T-helper 17 cell (primary cell): ENCODE data around the gene PPDPF. TPM values are rescaled to one million over a fixed set of nuclear protein-coding genes. Genes with fewer than 3 reads are reported as not detected.

Experiments used
- ATAC-seq: fragments of 150-1000 bp; cut with Tn5 transposase; 2 replicates; pipeline ENCODE4 v1.10.0; 2021; ENCODE audit warnings: mild to moderate bottlenecking, moderate library complexity
- DNase-seq, 3 donors: peaks; one replicate each; pipeline versions ENCODE4 v3.0.0 to v3.0.0-alpha.2; 2020 to 2021
- H3K9me3 ChIP-seq: one replicate; pipeline ENCODE4 v1.7.0; 2013; ENCODE audit warnings: low read length, mild to moderate bottlenecking; ENCODE audit not compliant: control insufficient read depth, poor library complexity, severe bottlenecking
- H3K27ac Mint-ChIP-seq: one replicate; pipeline ENCODE4 v1.8.0; 2022; ENCODE audit warnings: mild to moderate bottlenecking, moderate library complexity, mixed read lengths
- H3K27me3 Mint-ChIP-seq: one replicate; pipeline ENCODE4 v1.8.0; 2022; ENCODE audit warnings: mixed read lengths
- H3K36me3 Mint-ChIP-seq: one replicate; pipeline ENCODE4 v1.8.0; 2022; ENCODE audit warnings: low read depth, mixed read lengths
- H3K4me1 Mint-ChIP-seq: one replicate; pipeline ENCODE4 v1.8.0; 2022; ENCODE audit warnings: mild to moderate bottlenecking, mixed read lengths
- H3K4me3 Mint-ChIP-seq: one replicate; pipeline ENCODE4 v1.8.0; 2022; ENCODE audit warnings: mild to moderate bottlenecking, moderate library complexity, mixed read lengths
- total RNA-seq, 4 donors: library from RNA in 2 of 4; stranded (reverse) in 2 of 4; gene quantifications; one replicate each; pipeline ENCODE4 v1.2.3 and lab custom pipeline; 2022 to 2026

Gene PPDPF
- total RNA-seq, 2 donors from 2014 or later, result 149 to 271 TPM

GRCh38 chr20:63561624-63562396 lies 41.2 kb downstream of the PPDPF start:
- Mint-ChIP-seq H3K36me3 (peaks cover 4% of the 10 kb centered on the region), H3K27ac (no peak overlapping the region), H3K4me1 (peaks cover 5% of the 10 kb centered on the region), H3K27me3 (no peaks in the 10 kb centered on the region), H3K4me3 (no peak overlapping the region)
- no peaks in the 10 kb centered on the region for H3K9me3 ChIP-seq
- DNase-seq (no peak), ATAC-seq (no peak)

DNA sequence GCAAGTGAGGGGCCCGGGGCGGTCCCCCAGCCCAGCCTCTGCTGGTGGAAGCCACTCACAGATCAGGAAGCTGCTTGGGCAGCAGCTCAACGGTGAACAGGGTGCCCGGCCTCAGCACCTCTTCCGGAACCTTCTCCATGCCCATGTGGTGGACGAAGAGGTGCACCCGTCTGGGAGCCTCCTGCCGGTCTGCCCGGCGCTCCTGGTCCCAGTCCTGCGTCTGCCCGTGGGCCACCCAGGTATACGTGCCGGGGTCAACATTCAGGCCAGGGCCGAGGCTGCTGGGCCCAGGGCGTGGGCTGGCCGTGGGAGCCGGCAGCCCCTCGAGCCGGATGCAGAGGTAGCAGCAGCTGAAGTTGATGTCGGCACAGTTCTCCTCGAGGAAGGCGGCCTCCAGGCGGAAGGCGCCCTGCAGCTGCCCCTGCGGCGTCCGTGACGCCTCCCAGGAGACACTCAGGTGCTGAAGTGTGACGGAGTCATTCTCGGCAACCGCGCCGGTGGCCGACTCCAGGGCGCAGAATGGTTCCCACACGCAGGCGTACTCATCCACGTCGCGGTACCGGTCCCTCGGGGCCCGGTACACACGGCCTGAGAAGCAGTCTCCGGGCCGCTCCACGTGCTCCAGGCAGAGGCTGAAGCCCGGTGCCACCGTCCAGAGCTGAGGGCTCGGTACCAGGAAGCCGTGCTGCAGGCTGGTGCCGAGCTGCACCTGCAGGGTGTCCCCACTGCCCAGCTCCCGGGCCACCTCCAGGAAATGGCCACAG lies 42.1 kb downstream of the PPDPF start:
- no peak overlapping the region for H3K27ac Mint-ChIP-seq
- DNase-seq (no peak), ATAC-seq (no peak)
- H3K4me1 Mint-ChIP-seq, result peaks cover 7% of the 10 kb centered on the region
- H3K27me3 Mint-ChIP-seq, result no peaks in the 10 kb centered on the region
- H3K36me3 Mint-ChIP-seq, result peaks cover 4% of the 10 kb centered on the region
- no peak overlapping the region for H3K4me3 Mint-ChIP-seq
- no peaks in the 10 kb centered on the region for H3K9me3 ChIP-seq

GRCh38 chr20:63563225-63563935 lies 42.8 kb downstream of the PPDPF start:
- no peak overlapping the region for H3K27ac Mint-ChIP-seq
- H3K4me3 Mint-ChIP-seq, result no peak overlapping the region
- no peak for DNase-seq
- no peaks in the 10 kb centered on the region for H3K9me3 ChIP-seq
- peaks cover 11% of the 10 kb centered on the region for H3K4me1 Mint-ChIP-seq
- H3K36me3 Mint-ChIP-seq, result peaks cover 4% of the 10 kb centered on the region
- H3K27me3 Mint-ChIP-seq, result no peaks in the 10 kb centered on the region
- no peak for ATAC-seq

- ATAC-seq (no peak), DNase-seq (no peak)
- no peak overlapping the region for H3K27ac Mint-ChIP-seq
- H3K36me3 Mint-ChIP-seq, result peaks cover 2% of the 10 kb centered on the region
- peaks cover 12% of the 10 kb centered on the region for H3K4me1 Mint-ChIP-seq
- no peaks in the 10 kb centered on the region for H3K27me3 Mint-ChIP-seq
- no peaks in the 10 kb centered on the region for H3K9me3 ChIP-seq
- no peak overlapping the region for H3K4me3 Mint-ChIP-seq
These were observed 43.7 kb downstream of the PPDPF start for GRCh38 chr20:63564036-63564810.

DNA sequence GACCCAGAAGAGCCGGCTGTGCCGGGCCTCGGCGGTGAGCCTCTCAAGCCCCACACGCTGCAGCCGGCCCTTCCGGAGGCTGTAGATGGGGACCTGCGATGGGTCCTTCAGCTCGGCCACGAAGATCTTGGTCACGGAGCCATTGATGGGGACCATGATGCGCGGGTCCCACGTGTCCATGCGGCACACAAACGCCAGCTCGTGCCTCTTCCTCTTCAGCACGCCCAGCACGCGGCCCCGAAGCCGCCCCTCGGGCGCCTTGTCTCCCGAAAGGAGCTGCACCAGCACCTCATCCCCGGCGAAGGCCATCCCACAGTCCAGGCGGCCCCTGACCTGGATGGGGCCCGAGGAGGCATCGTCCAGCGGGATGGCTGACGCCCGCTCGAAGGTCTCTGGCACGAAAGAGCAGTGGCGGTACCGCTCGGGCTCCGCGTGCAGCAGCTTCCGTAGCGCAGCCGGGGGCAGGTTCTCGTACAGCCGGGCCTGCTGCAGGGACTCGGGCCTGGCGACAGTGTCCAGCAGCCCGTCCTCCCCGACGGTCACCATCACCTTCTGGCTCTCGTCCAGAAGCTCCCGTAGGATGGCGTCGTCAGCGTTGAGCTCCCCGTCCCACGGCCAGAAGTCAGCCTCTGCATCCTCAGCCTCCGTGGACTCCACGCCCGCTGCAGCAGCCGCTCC lies 44.6 kb downstream of the PPDPF start:
- Mint-ChIP-seq H3K27me3 (no peaks in the 10 kb centered on the region), H3K4me1 (peaks cover 15% of the 10 kb centered on the region), H3K27ac (no peak overlapping the region), H3K4me3 (no peak overlapping the region), H3K36me3 (peaks cover 2% of the 10 kb centered on the region)
- ATAC-seq (no peak), DNase-seq (no peak)
- no peaks in the 10 kb centered on the region for H3K9me3 ChIP-seq

- ATAC-seq, result no peak
These were observed 45.3 kb downstream of the PPDPF start for GRCh38 chr20:63565699-63566335.

GRCh38 chr20:63566395-63567135 lies 46.0 kb downstream of the PPDPF start:
- Mint-ChIP-seq H3K36me3 (no peaks in the 10 kb centered on the region), H3K27ac (no peak overlapping the region), H3K27me3 (no peaks in the 10 kb centered on the region), H3K4me1 (peaks cover 15% of the 10 kb centered on the region), H3K4me3 (peak overlapping the region; percentile 89)
- DNase-seq (no peak), ATAC-seq (no peak)
- no peaks in the 10 kb centered on the region for H3K9me3 ChIP-seq

More at GRCh38 chr20:63565699-63566335, 45.3 kb downstream of the PPDPF start:
- Mint-ChIP-seq H3K36me3 (no peaks in the 10 kb centered on the region), H3K4me3 (no peak overlapping the region), H3K27ac (no peak overlapping the region), H3K4me1 (peaks cover 15% of the 10 kb centered on the region), H3K27me3 (no peaks in the 10 kb centered on the region)
- no peak for DNase-seq
- no peaks in the 10 kb centered on the region for H3K9me3 ChIP-seq

GRCh38 chr20:63567136-63567385 lies 46.5 kb downstream of the PPDPF start:
- peak overlapping the region; percentile 89 for H3K4me3 Mint-ChIP-seq
- H3K27me3 Mint-ChIP-seq, result no peaks in the 10 kb centered on the region
- H3K9me3 ChIP-seq, result no peaks in the 10 kb centered on the region
- H3K4me1 Mint-ChIP-seq, result peaks cover 15% of the 10 kb centered on the region
- ATAC-seq (peak; percentile 12), DNase-seq (no peak)
- no peak overlapping the region for H3K27ac Mint-ChIP-seq
- no peaks in the 10 kb centered on the region for H3K36me3 Mint-ChIP-seq

- peak overlapping the region; percentile 89 for H3K4me3 Mint-ChIP-seq
- H3K4me1 Mint-ChIP-seq, result peaks cover 15% of the 10 kb centered on the region
- DNase-seq, result peak in 2 of 3 donors; percentile 23 to 28
- H3K27me3 Mint-ChIP-seq, result no peaks in the 10 kb centered on the region
- H3K27ac Mint-ChIP-seq, result no peak overlapping the region
- peak; percentile 72 for ATAC-seq
- no peaks in the 10 kb centered on the region for H3K9me3 ChIP-seq
- no peaks in the 10 kb centered on the region for H3K36me3 Mint-ChIP-seq
These were observed 47.0 kb downstream of the PPDPF start for GRCh38 chr20:63567386-63568169.

DNA sequence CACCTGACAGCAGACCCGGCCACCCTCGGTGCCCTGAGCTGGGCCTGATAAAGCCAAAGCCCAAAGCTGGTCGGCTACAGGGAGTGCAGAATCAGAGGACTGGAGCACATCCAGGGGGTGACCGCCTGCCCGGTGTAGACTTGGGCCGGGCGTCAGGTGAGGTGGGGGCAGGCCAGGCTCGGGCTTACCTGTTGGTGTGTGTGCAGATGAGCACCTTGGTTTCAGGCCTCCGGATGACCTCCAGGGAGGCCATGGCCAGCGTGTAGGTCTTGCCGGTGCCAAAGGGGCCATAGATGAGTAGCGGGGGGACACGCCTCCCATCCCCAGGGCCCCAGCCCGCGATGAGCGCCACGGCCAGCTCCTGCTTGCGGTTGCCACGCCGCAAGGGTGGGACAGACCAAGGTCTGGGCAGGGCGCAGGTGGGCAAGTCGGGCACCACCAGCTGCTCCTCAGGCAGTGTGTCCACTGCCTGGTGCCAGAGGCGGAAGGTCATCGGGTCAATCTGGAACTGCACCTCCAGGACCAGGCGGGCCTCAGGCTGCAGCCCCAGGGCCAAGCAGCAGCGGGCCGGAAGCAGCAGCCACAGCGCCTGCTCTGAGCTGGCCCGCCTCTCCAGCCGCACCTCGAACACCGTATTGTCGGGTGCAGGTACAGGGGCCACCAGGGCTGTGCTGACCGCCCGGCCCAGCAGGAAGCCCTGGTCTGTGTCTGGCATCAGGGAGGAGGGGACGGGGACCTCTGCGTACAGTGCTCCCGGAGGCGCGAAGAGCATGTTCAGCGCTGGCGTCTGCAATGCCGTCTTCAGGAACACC lies 47.8 kb downstream of the PPDPF start:
- H3K27ac Mint-ChIP-seq, result no peak overlapping the region
- no peaks in the 10 kb centered on the region for H3K9me3 ChIP-seq
- ATAC-seq, result no peak
- no peak for DNase-seq
- peaks cover 15% of the 10 kb centered on the region for H3K4me1 Mint-ChIP-seq
- peak overlapping the region; percentile 89 for H3K4me3 Mint-ChIP-seq
- no peaks in the 10 kb centered on the region for H3K27me3 Mint-ChIP-seq
- no peaks in the 10 kb centered on the region for H3K36me3 Mint-ChIP-seq
